Endothelial cell (in vitro differentiated cells): ENCODE measurements around the gene MYL5. TPM values are rescaled to one million over a fixed set of nuclear protein-coding genes. Genes with fewer than 3 reads are reported as not detected.
A peak's percentile ranks its signal among the peaks of the same experiment; 100 is the strongest.

Experiments
- DNase-seq: peaks from one replicate; pipeline ENCODE4 v3.0.0; 2021; ENCODE audit warnings: low spot score
- H3K27ac Mint-ChIP-seq: one replicate; pipeline ENCODE4 v1.8.0; 2021; ENCODE audit warnings: mixed read lengths, inconsistent platforms; ENCODE audit not compliant: unreplicated experiment
- H3K27me3 Mint-ChIP-seq: one replicate; pipeline ENCODE4 v1.8.0; 2021; ENCODE audit warnings: mild to moderate bottlenecking, moderate library complexity, mixed read lengths, inconsistent platforms; ENCODE audit not compliant: unreplicated experiment
- H3K36me3 Mint-ChIP-seq: one replicate; pipeline ENCODE4 v1.8.0; 2021; ENCODE audit warnings: mild to moderate bottlenecking, low read depth, mixed read lengths, inconsistent platforms; ENCODE audit not compliant: unreplicated experiment
- H3K4me1 Mint-ChIP-seq: one replicate; pipeline ENCODE4 v1.8.0; 2021; ENCODE audit warnings: mild to moderate bottlenecking, mixed read lengths, inconsistent platforms; ENCODE audit not compliant: unreplicated experiment
- H3K4me3 Mint-ChIP-seq: one replicate; pipeline ENCODE4 v1.8.0; 2021; ENCODE audit warnings: mild to moderate bottlenecking, mixed read lengths, inconsistent platforms; ENCODE audit not compliant: unreplicated experiment
- H3K9me3 Mint-ChIP-seq: one replicate; pipeline ENCODE4 v1.8.0; 2021; ENCODE audit warnings: mixed read lengths, inconsistent platforms; ENCODE audit not compliant: unreplicated experiment
- CTCF ChIP-seq: fragments of 200-600 bp; sonication (generic); IDR thresholded peaks from one replicate; pipeline ENCODE4 v1.5.0; 2021; ENCODE audit warnings: antibody characterized with exemption; ENCODE audit not compliant: unreplicated experiment
- total RNA-seq: library from RNA; stranded (reverse); fragmentation: NEBNext Ultra II Directional; extraction: Animal tissue kit (Norgen Biotek cat#: 25700); gene quantifications from one replicate; pipeline ENCODE4 v1.2.1, GENCODE V29; 2021; ENCODE audit not compliant: unreplicated experiment

Gene MYL5
- total RNA-seq, 1 donor from 2014 or later: 23.2 TPM

DNA sequence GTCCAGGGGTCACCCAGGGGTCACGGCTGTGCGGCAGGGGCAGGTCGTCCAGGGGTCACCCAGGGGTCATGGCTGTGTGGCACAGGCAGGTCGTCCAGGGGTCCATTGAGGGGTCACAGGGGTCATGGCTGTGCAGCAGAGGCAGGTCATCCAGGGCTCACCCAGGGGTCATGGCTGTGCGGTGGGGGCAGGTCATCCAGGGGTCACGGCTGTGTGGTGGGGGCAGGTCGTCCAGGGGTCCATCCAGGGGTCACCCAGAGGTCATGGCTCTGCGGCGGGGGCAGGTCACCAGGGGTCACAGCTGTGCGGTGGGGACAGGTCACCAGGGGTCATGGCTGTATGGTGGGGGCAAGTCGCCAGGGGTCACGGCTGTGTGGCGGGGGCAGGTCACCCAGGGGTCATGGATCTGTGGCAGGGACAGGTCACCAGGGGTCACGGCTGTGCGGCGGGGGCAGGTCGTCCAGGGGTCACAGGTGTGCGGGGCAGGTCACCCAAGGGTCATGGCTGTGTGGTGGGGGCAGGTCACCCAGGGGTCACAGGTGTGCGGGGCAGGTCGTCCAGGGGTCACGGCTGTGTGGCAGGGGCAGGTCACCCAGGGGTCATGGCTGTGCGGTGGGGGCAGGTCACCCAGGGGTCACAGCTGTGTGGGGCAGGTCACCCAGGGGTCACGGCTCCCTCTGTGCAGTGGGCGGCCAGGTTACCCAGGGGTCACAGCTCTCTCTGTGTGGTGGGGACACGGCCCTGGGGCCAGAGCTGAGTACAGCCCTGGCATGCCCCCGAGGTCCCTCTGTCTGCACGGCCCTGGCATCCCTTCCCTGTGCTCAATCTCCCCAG is 16.3 kb upstream of the MYL5 start:
- Mint-ChIP-seq H3K9me3 (peaks cover 3% of the 10 kb centered on the region), H3K27ac (no peak overlapping the region), H3K4me3 (no peak overlapping the region), H3K4me1 (no peaks in the 10 kb centered on the region), H3K36me3 (peaks cover 21% of the 10 kb centered on the region), H3K27me3 (peaks cover 18% of the 10 kb centered on the region)
- no peak for TF ChIP-seq CTCF
- no peak for DNase-seq

DNA sequence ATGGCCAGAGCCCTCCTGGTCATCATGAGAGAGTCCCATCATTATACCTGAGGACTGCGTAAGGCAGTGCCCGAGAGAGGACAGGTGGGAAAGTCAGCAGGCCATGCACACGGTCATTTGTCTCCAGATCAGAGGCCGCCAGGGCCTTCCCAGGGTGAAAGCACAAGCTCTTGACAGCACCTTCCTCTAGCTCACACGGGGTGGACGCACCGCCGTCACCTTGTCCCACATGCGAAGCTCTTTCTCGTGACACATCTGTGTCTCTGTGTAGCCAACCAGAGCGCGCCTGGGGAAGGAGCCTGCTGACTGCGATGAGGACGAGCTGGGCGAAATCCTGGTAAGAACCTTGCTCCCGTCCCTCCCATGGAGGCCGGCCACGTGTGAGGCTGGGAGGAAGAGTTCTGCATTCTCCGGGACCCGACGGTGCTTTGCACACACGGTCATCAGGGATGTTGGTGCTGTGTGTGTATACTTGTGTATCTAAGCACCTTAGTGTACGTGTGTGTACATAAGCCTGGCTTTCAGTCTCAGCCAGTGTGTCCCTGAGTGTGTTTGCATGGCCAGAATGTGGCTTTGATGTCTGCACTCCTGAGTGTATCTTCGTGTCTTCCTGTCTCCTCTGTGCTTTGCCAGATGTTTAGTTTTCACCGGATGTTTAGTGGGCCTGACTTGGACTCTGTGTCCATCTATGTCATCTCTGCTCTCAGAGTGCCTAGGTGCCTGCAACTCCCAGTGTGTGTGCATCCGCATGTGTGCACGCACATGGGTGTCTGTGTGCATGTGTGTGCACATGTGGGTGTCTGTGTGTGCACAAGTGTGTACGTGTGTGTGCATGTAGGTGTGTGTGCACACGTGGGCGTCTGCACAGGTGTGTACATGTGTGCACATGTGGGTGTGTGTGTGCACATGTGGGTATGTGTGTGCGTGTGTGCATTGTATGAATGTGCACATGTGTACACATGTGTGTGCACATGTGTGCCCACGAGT is 15.4 kb upstream of the MYL5 start:
- peaks cover 3% of the 10 kb centered on the region for H3K9me3 Mint-ChIP-seq
- no peaks in the 10 kb centered on the region for H3K4me1 Mint-ChIP-seq
- no peak for TF ChIP-seq CTCF
- no peak for DNase-seq
- H3K36me3 Mint-ChIP-seq: peaks cover 21% of the 10 kb centered on the region
- peaks cover 19% of the 10 kb centered on the region for H3K27me3 Mint-ChIP-seq
- H3K4me3 Mint-ChIP-seq: peak overlapping the region; percentile 31
- H3K27ac Mint-ChIP-seq: no peak overlapping the region

- DNase-seq: no peak
- Mint-ChIP-seq H3K9me3 (peaks cover 3% of the 10 kb centered on the region), H3K27me3 (peaks cover 16% of the 10 kb centered on the region), H3K36me3 (peaks cover 21% of the 10 kb centered on the region), H3K4me3 (peak overlapping the region; percentile 49), H3K4me1 (no peaks in the 10 kb centered on the region), H3K27ac (peak overlapping the region; percentile 13)
- no peak for TF ChIP-seq CTCF
Observed at GRCh38 chr4:659851-660250, 14.5 kb upstream of the MYL5 start.

DNA sequence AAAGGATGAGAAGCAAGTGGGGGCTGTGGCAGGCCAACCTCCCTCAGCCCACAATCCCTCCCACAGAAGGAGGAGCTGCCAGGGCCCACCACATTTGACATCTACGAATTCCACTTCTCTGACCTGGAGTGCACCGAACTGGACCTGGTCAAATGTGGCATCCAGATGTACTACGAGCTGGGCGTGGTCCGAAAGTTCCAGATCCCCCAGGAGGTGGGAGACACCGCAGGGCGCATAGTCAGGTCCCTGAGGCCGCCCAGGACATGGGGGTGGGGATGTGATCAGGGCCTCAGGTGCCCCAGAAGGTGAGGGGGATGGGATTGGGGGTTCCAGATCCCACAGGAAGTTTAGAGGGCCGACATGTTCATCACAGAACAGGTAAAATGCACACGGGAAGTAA is 13.9 kb upstream of the MYL5 start:
- peaks cover 21% of the 10 kb centered on the region for H3K36me3 Mint-ChIP-seq
- DNase-seq: no peak
- peak overlapping the region; percentile 48 for H3K4me3 Mint-ChIP-seq
- TF ChIP-seq CTCF: no peak
- peaks cover 16% of the 10 kb centered on the region for H3K27me3 Mint-ChIP-seq
- no peaks in the 10 kb centered on the region for H3K4me1 Mint-ChIP-seq
- no peak overlapping the region for H3K27ac Mint-ChIP-seq
- peaks cover 3% of the 10 kb centered on the region for H3K9me3 Mint-ChIP-seq
